Lower leg skin (tissue), 4 donors: ENCODE measurements around the gene DMD. TPM values are rescaled to one million over a fixed set of nuclear protein-coding genes. Genes with fewer than 3 reads are reported as not detected.

Experiments
- DNase-seq, 2 donors: peaks; one replicate each; pipeline ENCODE4 v3.0.0-alpha.2; 2019; ENCODE audit warnings: low spot score in 2 of 2
- H3K4me3 ChIP-seq: fragments of 200-600 bp; sonication (generic); 2 replicates; pipeline ENCODE4 v1.5.1; 2017; ENCODE audit warnings: mild to moderate bottlenecking, low read depth; ENCODE audit not compliant: poor library complexity, severe bottlenecking
- POLR2A ChIP-seq, 2 donors: fragments of 450-650 bp; IDR thresholded peaks; one replicate each; pipeline ENCODE4 v1.6.1; 2016 to 2017; ENCODE audit warnings: antibody characterized with exemption in 2 of 2, mild to moderate bottlenecking in 1 of 2, moderate library complexity in 1 of 2
- WGBS, 2 donors: methylation state at CpG; one replicate each; pipeline ENCODE4 v1.1.5; 2018; 5-methylcytosine and 5-hydroxymethylcytosine counted together
- intact Hi-C: fragments of 100-400 bp; cut with DNase I; formaldehyde crosslinking; loops from one replicate; pipeline ENCODE4 v1.15.0; 2023; ENCODE audit warnings: low total_unique reads
- total RNA-seq, 4 donors: library from RNA; depleted of rRNA; stranded (reverse); fragments of >200 nt; gene quantifications; one replicate each; pipeline ENCODE4 v1.1.0, GENCODE V29; 2016
- TF ChIP-seq, protein P1 (sequence below), 3 donors: fragments of 450-650 bp; IDR thresholded peaks; one replicate each; pipeline ENCODE4 v1.5.1; 2016; ENCODE audit warnings: antibody characterized with exemption in 3 of 3, mild to moderate bottlenecking in 3 of 3, moderate library complexity in 2 of 3

DMD gene
- total RNA-seq, 4 donors from 2014 or later: 23.0 to 27.5 (median 26.7) TPM

DNA sequence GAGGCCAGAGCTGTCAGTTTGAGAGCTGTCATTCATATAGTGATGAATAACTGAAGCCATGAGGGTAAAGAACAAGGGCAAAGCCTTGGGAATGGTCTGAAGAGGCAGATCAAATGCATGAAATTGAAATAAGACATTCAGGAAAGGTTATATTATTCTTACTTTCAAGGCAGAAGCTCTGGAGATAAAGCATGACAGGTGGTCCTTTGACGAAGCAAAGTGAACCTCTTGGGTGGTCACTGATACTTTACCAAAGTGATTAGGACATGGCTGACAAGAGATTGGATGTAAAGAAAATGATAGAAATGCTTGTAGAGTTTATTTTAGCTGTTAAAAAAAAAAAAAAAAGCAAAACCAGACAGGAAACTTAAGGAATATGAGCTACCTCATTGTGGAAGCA lies 1505.5 kb downstream of the DMD start:
- TF ChIP-seq, protein P1, sequence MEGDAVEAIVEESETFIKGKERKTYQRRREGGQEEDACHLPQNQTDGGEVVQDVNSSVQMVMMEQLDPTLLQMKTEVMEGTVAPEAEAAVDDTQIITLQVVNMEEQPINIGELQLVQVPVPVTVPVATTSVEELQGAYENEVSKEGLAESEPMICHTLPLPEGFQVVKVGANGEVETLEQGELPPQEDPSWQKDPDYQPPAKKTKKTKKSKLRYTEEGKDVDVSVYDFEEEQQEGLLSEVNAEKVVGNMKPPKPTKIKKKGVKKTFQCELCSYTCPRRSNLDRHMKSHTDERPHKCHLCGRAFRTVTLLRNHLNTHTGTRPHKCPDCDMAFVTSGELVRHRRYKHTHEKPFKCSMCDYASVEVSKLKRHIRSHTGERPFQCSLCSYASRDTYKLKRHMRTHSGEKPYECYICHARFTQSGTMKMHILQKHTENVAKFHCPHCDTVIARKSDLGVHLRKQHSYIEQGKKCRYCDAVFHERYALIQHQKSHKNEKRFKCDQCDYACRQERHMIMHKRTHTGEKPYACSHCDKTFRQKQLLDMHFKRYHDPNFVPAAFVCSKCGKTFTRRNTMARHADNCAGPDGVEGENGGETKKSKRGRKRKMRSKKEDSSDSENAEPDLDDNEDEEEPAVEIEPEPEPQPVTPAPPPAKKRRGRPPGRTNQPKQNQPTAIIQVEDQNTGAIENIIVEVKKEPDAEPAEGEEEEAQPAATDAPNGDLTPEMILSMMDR (IDR thresholded peaks at IDR 0.05): no peak
- no peak for TF ChIP-seq POLR2A (IDR thresholded peaks at IDR 0.05)
- no peak for DNase-seq
- H3K4me3 ChIP-seq: no peak overlapping the region
- intact Hi-C loops: no loop called here
- 80 to 94% methylated on average over 1 of the region's 1 CpG for WGBS, 2 donors

GRCh38 chrX:31704938-31705337 lies 1506.4 kb downstream of the DMD start:
- no peak for DNase-seq
- intact Hi-C loops: no loop called here
- WGBS, 2 donors: 59 to 82% methylated on average over 2 of the region's 2 CpGs
- H3K4me3 ChIP-seq: no peak overlapping the region
- no peak for TF ChIP-seq POLR2A (IDR thresholded peaks at IDR 0.05)
- TF ChIP-seq, protein P1 (IDR thresholded peaks at IDR 0.05): no peak

DNA sequence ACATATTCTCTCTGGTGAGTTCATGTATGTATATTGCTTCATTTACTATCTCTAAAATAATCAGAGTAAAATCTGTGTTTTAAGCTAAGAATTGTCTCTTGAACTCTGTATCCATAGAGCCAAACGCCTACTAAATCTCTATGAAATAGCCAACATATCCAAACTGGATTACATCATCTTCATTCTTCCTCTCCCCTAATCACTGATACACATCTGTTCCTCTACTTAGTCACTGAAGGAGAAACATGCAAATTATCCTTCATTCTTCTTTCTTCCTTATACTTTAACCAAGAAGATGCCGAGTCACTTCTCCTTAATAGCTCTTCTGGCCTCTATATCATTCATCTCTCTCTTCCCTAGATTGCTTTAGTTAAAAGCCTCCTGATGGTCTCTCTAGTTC lies 1509.1 kb downstream of the DMD start:
- DNase-seq: no peak

DNA sequence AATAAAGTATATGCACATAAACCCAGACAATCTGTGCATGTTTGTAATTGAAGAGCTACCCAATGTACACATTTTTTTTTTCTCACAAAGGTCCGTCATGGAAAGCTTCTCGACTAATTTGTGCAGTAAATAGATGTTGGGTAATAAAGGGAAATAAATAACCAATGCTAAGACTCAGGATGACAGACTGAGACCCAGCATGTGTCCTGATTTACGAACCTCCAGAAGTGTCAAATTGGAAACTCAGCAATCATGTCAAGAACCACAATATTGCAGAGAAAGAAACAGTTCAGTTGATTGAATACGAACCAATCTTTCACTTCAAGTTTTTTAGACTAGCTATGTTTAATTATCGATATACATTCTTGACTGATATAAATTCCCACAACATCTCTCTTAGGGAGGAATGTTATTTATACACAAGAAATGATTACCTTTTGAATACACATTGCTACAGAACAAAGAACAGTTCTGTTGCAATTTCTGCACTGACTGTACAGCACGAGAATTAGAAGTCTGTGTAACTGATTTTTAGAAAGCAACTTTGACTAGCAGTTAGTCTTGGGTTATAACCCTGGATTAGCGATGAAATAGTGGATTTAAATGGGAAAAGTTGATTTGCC lies 1513.9 kb downstream of the DMD start:
- WGBS, 2 donors: 56 to 71% methylated on average over 7 of the region's 7 CpGs
- no peak overlapping the region for H3K4me3 ChIP-seq
- TF ChIP-seq POLR2A (IDR thresholded peaks at IDR 0.05): no peak
- TF ChIP-seq, protein P1 (IDR thresholded peaks at IDR 0.05): no peak
- DNase-seq: no peak
- intact Hi-C loops: no loop called here

More for the DNA sequence above, 1509.1 kb downstream of the DMD start:
- no peak overlapping the region for H3K4me3 ChIP-seq
- intact Hi-C loops: no loop called here
- WGBS, 2 donors: 61 to 64% methylated on average over 2 of the region's 2 CpGs
- no peak for TF ChIP-seq POLR2A (IDR thresholded peaks at IDR 0.05)
- TF ChIP-seq, protein P1 (IDR thresholded peaks at IDR 0.05): no peak

- H3K4me3 ChIP-seq: no peak overlapping the region
- no peak for DNase-seq
- intact Hi-C loops: no loop called here
- TF ChIP-seq POLR2A (IDR thresholded peaks at IDR 0.05): no peak
- TF ChIP-seq, protein P1 (IDR thresholded peaks at IDR 0.05): no peak
Observed at GRCh38 chrX:31679861-31680260, 1531.5 kb downstream of the DMD start.

DNA sequence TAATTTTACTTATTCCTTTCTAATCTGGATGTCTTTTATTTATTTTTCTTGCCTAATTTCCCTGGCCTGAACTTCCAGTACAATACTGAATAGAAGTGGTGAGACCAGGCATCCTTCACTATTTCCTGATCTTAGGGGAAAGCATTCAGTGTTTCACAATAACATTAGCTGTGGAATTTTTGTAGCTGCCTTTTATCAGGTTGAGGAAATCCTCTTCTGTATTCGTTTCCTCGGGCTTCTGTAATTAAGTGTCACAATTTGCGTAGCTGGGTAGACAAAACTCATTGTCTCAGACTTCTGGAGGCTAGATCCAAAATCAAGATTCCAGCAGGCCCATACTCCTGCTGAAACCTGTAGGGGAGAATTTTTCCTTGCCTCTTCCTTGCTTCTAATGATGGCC lies 1541.1 kb downstream of the DMD start:
- no peak overlapping the region for H3K4me3 ChIP-seq
- intact Hi-C loops: no loop called here
- no peak for TF ChIP-seq POLR2A (IDR thresholded peaks at IDR 0.05)
- TF ChIP-seq, protein P1 (IDR thresholded peaks at IDR 0.05): no peak
- 68 to 83% methylated on average over 3 of the region's 3 CpGs for WGBS, 2 donors
- DNase-seq: no peak
